H1 (cell line): ENCODE results near the gene WDCP. TPM values are rescaled to one million over a fixed set of nuclear protein-coding genes. Genes with fewer than 3 reads are reported as not detected.

Experiments used
- BRCA1 ChIP-seq: IDR thresholded peaks from 2 replicates; pipeline ENCODE4 v1.6.1; 2012; ENCODE audit warnings: low read depth, low read length, improper control_type of control experiment
- CEBPB ChIP-seq: IDR thresholded peaks from 2 replicates; pipeline ENCODE4 v1.6.1; 2012; ENCODE audit warnings: low read depth, low read length
- CREB1 ChIP-seq: IDR thresholded peaks from 2 replicates; pipeline ENCODE4 v1.6.1; 2012; ENCODE audit warnings: inconsistent platforms
- EGR1 ChIP-seq: IDR thresholded peaks from 2 replicates; pipeline ENCODE4 v1.6.1; 2011; ENCODE audit warnings: low read depth, low read length, borderline replicate concordance
- EP300 ChIP-seq, 2 experiments: IDR thresholded peaks; 1 replicate in 1 of 2; 2 replicates in 1 of 2; pipeline ENCODE4 v1.6.1; 2011 to 2012; ENCODE audit warnings: low read depth in 2 of 2, low read length in 2 of 2, mild to moderate bottlenecking in 2 of 2, borderline replicate concordance in 1 of 2, inconsistent platforms in 1 of 2, moderate library complexity in 1 of 2
- GTF2F1 ChIP-seq: IDR thresholded peaks from 2 replicates; pipeline ENCODE4 v1.6.1; 2012; ENCODE audit warnings: low read depth, low read length, improper control_type of control experiment, borderline replicate concordance
- KDM4A ChIP-seq: IDR thresholded peaks from one replicate; pipeline ENCODE4 v1.7.1; 2012; ENCODE audit warnings: low read depth, mild to moderate bottlenecking, moderate library complexity, low read length, inconsistent platforms; ENCODE audit not compliant: severe bottlenecking
- KDM5A ChIP-seq: fragments of 200-600 bp; IDR thresholded peaks from 2 replicates; pipeline ENCODE4 v1.7.1; 2012; ENCODE audit warnings: mild to moderate bottlenecking, low read length, inconsistent platforms, mixed read lengths
- NANOG ChIP-seq: IDR thresholded peaks from 2 replicates; pipeline ENCODE4 v1.6.1; 2011; ENCODE audit warnings: low read length, low read depth, mild to moderate bottlenecking, inconsistent platforms; ENCODE audit not compliant: insufficient read depth, poor library complexity, severe bottlenecking
- NRF1 ChIP-seq: IDR thresholded peaks from 2 replicates; pipeline ENCODE4 v1.6.1; 2011; ENCODE audit warnings: mild to moderate bottlenecking, low read depth, low read length, improper control_type of control experiment
- RAD21 ChIP-seq, 2 experiments: IDR thresholded peaks in 1 of 2; conservative IDR thresholded peaks in 1 of 2; 2 replicates each; pipeline ENCODE4 v1.6.1; 2011; ENCODE audit warnings: low read depth in 2 of 2, low read length in 2 of 2, improper control_type of control experiment in 1 of 2, inconsistent platforms in 1 of 2, mild to moderate bottlenecking in 1 of 2, moderate library complexity in 1 of 2
- RBBP5 ChIP-seq: IDR thresholded peaks from 2 replicates; pipeline ENCODE4 v1.7.1; 2012; ENCODE audit warnings: low read depth, mild to moderate bottlenecking, inconsistent platforms, low read length, moderate library complexity, borderline replicate concordance
- RXRA ChIP-seq: IDR thresholded peaks from 2 replicates; pipeline ENCODE4 v1.6.1; 2011; ENCODE audit warnings: low read depth, mild to moderate bottlenecking, low read length, moderate library complexity; ENCODE audit not compliant: insufficient read depth
- SIRT6 ChIP-seq: IDR thresholded peaks from one replicate; pipeline ENCODE4 v1.7.1; 2012; ENCODE audit warnings: low read length, inconsistent platforms
- SIX5 ChIP-seq: IDR thresholded peaks from 2 replicates; pipeline ENCODE4 v1.6.1; 2011; ENCODE audit warnings: mild to moderate bottlenecking, low read depth, low read length
- SRF ChIP-seq: IDR thresholded peaks from 2 replicates; pipeline ENCODE4 v1.6.1; 2011; ENCODE audit warnings: mild to moderate bottlenecking, low read depth, low read length, moderate library complexity
- SUZ12 ChIP-seq: fragments of 200-600 bp; sonication (generic); IDR thresholded peaks from 2 replicates; pipeline ENCODE4 v1.6.1; 2012; ENCODE audit warnings: mild to moderate bottlenecking, inconsistent platforms, low read length, moderate library complexity, mixed read lengths
- TAF7 ChIP-seq: optimal IDR thresholded peaks from 2 replicates; pipeline ENCODE3; 2011; ENCODE audit warnings: low read depth, mild to moderate bottlenecking, inconsistent platforms, low read length, moderate library complexity, borderline replicate concordance
- ZNF274 ChIP-seq: IDR thresholded peaks from 2 replicates; pipeline ENCODE4 v1.7.0; 2012; ENCODE audit warnings: low read length, borderline replicate concordance; ENCODE audit errors: extremely low read depth
- polyA plus RNA-seq, 7 experiments: library from polyadenylated mRNA; depleted of rRNA in 3 of 7; stranded (reverse) in 5 of 7; unstranded in 2 of 7; fragments of >200 nt in 5 of 7; fragments of 200-250 nt in 2 of 7; gene quantifications; 1 replicate in 5 of 7; 2 replicates in 1 of 7; 4 replicates in 1 of 7; pipeline versions ENCODE4 v1.2.1 to v1.2.3, GENCODE V29; 2011 to 2013; ENCODE audit warnings: missing spikeins in 2 of 7, mixed read lengths in 2 of 7
- total RNA-seq: library from RNA; stranded (reverse); fragmentation: NEBNext Ultra II Directional; extraction: Animal tissue kit (Norgen Biotek cat#: 25700); gene quantifications from 2 replicates; pipeline ENCODE4 v1.2.1, GENCODE V29; 2021
- TF ChIP-seq, protein P1 (sequence below): IDR thresholded peaks from 2 replicates; pipeline ENCODE4 v1.6.1; 2012; ENCODE audit warnings: inconsistent platforms
- TF ChIP-seq, protein P2 (sequence below): IDR thresholded peaks from 2 replicates; pipeline ENCODE4 v1.6.1; 2012; ENCODE audit warnings: low read length, inconsistent platforms

The WDCP gene
- total and polyA plus RNA-seq, 2 of the 8 experiments (the other 6 are each of a cell fraction or from before 2014, with no cell fraction given) = 19.2 to 40.1 TPM

DNA sequence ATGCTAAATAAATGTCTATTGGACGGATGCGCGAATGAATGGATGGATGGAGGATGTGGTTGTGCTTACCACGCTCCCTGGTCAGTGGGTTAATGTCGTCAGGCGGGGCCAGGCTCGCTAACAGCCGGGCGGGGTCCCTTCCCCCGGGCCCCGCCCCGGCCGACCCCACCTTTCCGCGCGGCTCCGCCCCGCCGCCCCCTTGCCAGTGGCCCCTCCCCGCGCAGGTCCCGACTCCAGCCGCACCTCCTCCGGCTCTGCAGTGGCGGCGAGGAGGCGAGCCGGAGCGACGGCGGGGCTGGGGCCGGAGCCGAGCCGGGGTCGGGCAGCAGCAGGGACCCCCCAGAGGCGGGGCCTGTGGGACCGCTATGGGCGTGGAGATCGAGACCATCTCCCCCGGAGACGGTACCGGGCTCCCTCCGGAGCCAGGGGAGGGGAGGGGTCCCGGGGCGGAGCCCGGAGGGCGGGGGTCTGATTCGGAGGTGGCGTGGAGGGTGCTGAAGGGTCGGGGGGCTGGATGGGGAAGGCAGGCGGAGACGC is 2.4 kb upstream of the WDCP start, which contains the start of gene FKBP1B (continued):
- peak; percentile 77 for TF ChIP-seq TAF7
- TF ChIP-seq EGR1 = no peak
- TF ChIP-seq KDM5A = no peak
- TF ChIP-seq, protein P1, sequence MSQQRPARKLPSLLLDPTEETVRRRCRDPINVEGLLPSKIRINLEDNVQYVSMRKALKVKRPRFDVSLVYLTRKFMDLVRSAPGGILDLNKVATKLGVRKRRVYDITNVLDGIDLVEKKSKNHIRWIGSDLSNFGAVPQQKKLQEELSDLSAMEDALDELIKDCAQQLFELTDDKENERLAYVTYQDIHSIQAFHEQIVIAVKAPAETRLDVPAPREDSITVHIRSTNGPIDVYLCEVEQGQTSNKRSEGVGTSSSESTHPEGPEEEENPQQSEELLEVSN = no peak
- TF ChIP-seq RXRA = no peak
- TF ChIP-seq SUZ12 = no peak
- peak; percentile 55; the same call in 1 of the 2 replicates for TF ChIP-seq RBBP5
- TF ChIP-seq NRF1 = no peak
- no peak for TF ChIP-seq SIX5
- TF ChIP-seq, protein P2, sequence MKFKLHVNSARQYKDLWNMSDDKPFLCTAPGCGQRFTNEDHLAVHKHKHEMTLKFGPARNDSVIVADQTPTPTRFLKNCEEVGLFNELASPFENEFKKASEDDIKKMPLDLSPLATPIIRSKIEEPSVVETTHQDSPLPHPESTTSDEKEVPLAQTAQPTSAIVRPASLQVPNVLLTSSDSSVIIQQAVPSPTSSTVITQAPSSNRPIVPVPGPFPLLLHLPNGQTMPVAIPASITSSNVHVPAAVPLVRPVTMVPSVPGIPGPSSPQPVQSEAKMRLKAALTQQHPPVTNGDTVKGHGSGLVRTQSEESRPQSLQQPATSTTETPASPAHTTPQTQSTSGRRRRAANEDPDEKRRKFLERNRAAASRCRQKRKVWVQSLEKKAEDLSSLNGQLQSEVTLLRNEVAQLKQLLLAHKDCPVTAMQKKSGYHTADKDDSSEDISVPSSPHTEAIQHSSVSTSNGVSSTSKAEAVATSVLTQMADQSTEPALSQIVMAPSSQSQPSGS = no peak
- no peak for TF ChIP-seq RAD21 (IDR thresholded peaks at IDR 0.05 in 1 of 2, conservative IDR thresholded peaks at IDR 0.05 in 1 of 2; ENCODE audit: low read depth in 2 of 2, low read length in 2 of 2)
- TF ChIP-seq BRCA1 = no peak
- no peak for TF ChIP-seq NANOG
- no peak for TF ChIP-seq SRF
- no peak for TF ChIP-seq KDM4A
- no peak for TF ChIP-seq ZNF274
- TF ChIP-seq CREB1 = 0 out of 2 replicates have a peak, but pooled peaks have one; percentile 24
- TF ChIP-seq CEBPB = no peak
- TF ChIP-seq GTF2F1 = no peak
- no peak for TF ChIP-seq EP300 (IDR thresholded peaks at IDR 0.05; ENCODE audit: borderline replicate concordance in 1 of 2, low read depth in 2 of 2, low read length in 2 of 2)
- TF ChIP-seq SIRT6 = no peak
